GM12878 (cell line): ENCODE data around the gene EXOSC2. TPM values are rescaled to one million over a fixed set of nuclear protein-coding genes. Genes with fewer than 3 reads are reported as not detected.

ENCODE experiments used
- ATAC-seq: fragments of 200-7000 bp; cut with Tn5 transposase; 3 replicates; pipeline ENCODE4 v1.9.1; 2020; ENCODE audit warnings: mild to moderate bottlenecking, moderate library complexity
- BruUV-seq: library from RNA; stranded (reverse); fragments of 400-500 nt; replicated peaks from 2 replicates; lab custom pipeline; 2021; lab: Mats Ljungman, UMichigan
- CTCF ChIA-PET: fragments of 300-600 bp; sonication (Branson Sonifier 250); formaldehyde crosslinking; extraction: SDS; loops from one replicate; lab custom pipeline; 2021; ENCODE audit warnings: inconsistent platforms; lab: Yijun Ruan, JAX
- POLR2A ChIA-PET: fragments of 350-600 bp; formaldehyde crosslinking; extraction: SDS; loops from one replicate; lab custom pipeline; 2021; ENCODE audit warnings: inconsistent platforms; lab: Charles Lee
- RAD21 ChIA-PET: fragments of 300-600 bp; sonication (Branson Sonifier 250); formaldehyde crosslinking; loops from one replicate; lab custom pipeline; 2023; ENCODE audit warnings: antibody characterized with exemption; ENCODE audit not compliant: unreplicated experiment; lab: Charles Lee
- SMC1A ChIA-PET: fragments of 300-600 bp; sonication (Branson Sonifier 250); formaldehyde crosslinking; loops from one replicate; lab custom pipeline; 2023; ENCODE audit not compliant: unreplicated experiment, uncharacterized antibody; lab: Charles Lee
- DNase-seq: peaks from one replicate; pipeline ENCODE4 v3.0.0-alpha.2; 2011; ENCODE audit warnings: low read depth, low spot score
- FAIRE-seq: peaks from 3 replicates; lab custom pipeline; 2011; peaks lifted over from hg19 to GRCh38; lab: Jason Lieb, UNC
- H2AFZ ChIP-seq: 2 replicates; pipeline ENCODE4 v1.6.0; 2011; ENCODE audit warnings: low read depth, low read length, control low read depth; ENCODE audit not compliant: control insufficient read depth
- H3K27ac ChIP-seq: 2 replicates; pipeline ENCODE4 v1.5.1; 2011; ENCODE audit warnings: control low read depth; ENCODE audit not compliant: control insufficient read depth, insufficient read depth
- H3K27me3 ChIP-seq, 2 experiments: replicated peaks in 1 of 2; 2 replicates each; pipeline versions ENCODE4 v1.6.0 to v1.6.1; 2011; ENCODE audit warnings: low read length in 1 of 2; ENCODE audit not compliant: control insufficient read depth in 2 of 2, insufficient read depth in 2 of 2
- H3K36me3 ChIP-seq, 2 experiments: 2 replicates each; pipeline ENCODE4 v1.5.1; 2011; ENCODE audit warnings: low read length in 1 of 2; ENCODE audit not compliant: control insufficient read depth in 2 of 2, insufficient read depth in 2 of 2
- H3K4me1 ChIP-seq: 2 replicates; pipeline ENCODE4 v1.6.1; 2011; ENCODE audit warnings: mild to moderate bottlenecking, low read length, moderate library complexity, mixed read lengths; ENCODE audit not compliant: control insufficient read depth, insufficient read depth
- H3K4me2 ChIP-seq: 2 replicates; pipeline ENCODE4 v1.6.0; 2011; ENCODE audit warnings: control low read depth; ENCODE audit not compliant: control insufficient read depth, insufficient read depth
- H3K4me3 ChIP-seq: fragments of 200-600 bp; sonication (generic); 2 replicates; pipeline ENCODE4 v1.5.1; 2016
- H3K79me2 ChIP-seq: 2 replicates; pipeline ENCODE4 v1.6.0; 2011; ENCODE audit warnings: low read length; ENCODE audit not compliant: control insufficient read depth, insufficient read depth
- H3K9ac ChIP-seq: 2 replicates; pipeline ENCODE4 v1.8.0; 2011; ENCODE audit warnings: low read length, control low read depth, mixed read lengths; ENCODE audit not compliant: control insufficient read depth, insufficient read depth
- H3K9me3 ChIP-seq: replicated peaks from 3 replicates; pipeline ENCODE4 v1.5.1; 2011; ENCODE audit warnings: mild to moderate bottlenecking, low read length; ENCODE audit not compliant: control insufficient read depth, insufficient read depth
- H4K20me1 ChIP-seq: 2 replicates; pipeline ENCODE4 v1.6.0; 2011; ENCODE audit not compliant: control insufficient read depth, insufficient read depth
- ATF3 ChIP-seq: IDR thresholded peaks from 2 replicates; pipeline ENCODE4 v1.6.1; 2011; ENCODE audit warnings: low read depth, mild to moderate bottlenecking, low read length, moderate library complexity, borderline replicate concordance; ENCODE audit errors: extremely low read depth
- EED ChIP-seq: sonication (generic); IDR thresholded peaks from 2 replicates; pipeline ENCODE4 v1.6.1; 2016; ENCODE audit warnings: antibody characterized with exemption, low read depth
- FOXM1 ChIP-seq: IDR thresholded peaks from 2 replicates; pipeline ENCODE4 v1.6.1; 2012; ENCODE audit warnings: low read depth, mild to moderate bottlenecking, inconsistent platforms, low read length, moderate library complexity
- GATAD2B ChIP-seq: fragments of 450-650 bp; conservative IDR thresholded peaks from 2 replicates; pipeline ENCODE4 v1.6.1; 2017; ENCODE audit warnings: low read depth, mild to moderate bottlenecking, moderate library complexity
- IRF3 ChIP-seq: fragments of 450-650 bp; IDR thresholded peaks from 2 replicates; pipeline ENCODE4 v1.6.1; 2014; ENCODE audit warnings: mild to moderate bottlenecking
- NR2C2 ChIP-seq: IDR thresholded peaks from 2 replicates; pipeline ENCODE4 v1.6.1; 2011; ENCODE audit warnings: borderline replicate concordance, low read depth; ENCODE audit not compliant: control insufficient read depth, insufficient read length
- PAX8 ChIP-seq: fragments of 450-650 bp; IDR thresholded peaks from 2 replicates; pipeline ENCODE4 v1.6.1; 2017; ENCODE audit warnings: mild to moderate bottlenecking, moderate library complexity
- SMARCA5 ChIP-seq: fragments of 450-650 bp; IDR thresholded peaks from 2 replicates; pipeline ENCODE4 v1.6.1; 2017; ENCODE audit warnings: mild to moderate bottlenecking
- USF2 ChIP-seq: IDR thresholded peaks from 2 replicates; pipeline ENCODE4 v1.6.1; 2011; ENCODE audit warnings: low read depth, low read length, improper control_type of control experiment, borderline replicate concordance
- ZBTB11 ChIP-seq: fragments of 450-650 bp; formaldehyde crosslinking; IDR thresholded peaks from 2 replicates; pipeline ENCODE4 v1.5.0; 2022; ENCODE audit warnings: mild to moderate bottlenecking, missing genetic modification characterization
- ZNF207 ChIP-seq: fragments of 450-650 bp; IDR thresholded peaks from 2 replicates; pipeline ENCODE4 v1.6.1; 2014; ENCODE audit warnings: antibody characterized with exemption, mild to moderate bottlenecking, borderline replicate concordance
- ZNF384 ChIP-seq: IDR thresholded peaks from 2 replicates; pipeline ENCODE4 v1.6.1; 2012; ENCODE audit warnings: low read depth, mild to moderate bottlenecking, low read length, improper control_type of control experiment, borderline replicate concordance
- WGBS: methylation state at CpG from one replicate; pipeline ENCODE4 v1.1.6; 2016; ENCODE audit warnings: low lambda C conversion rate; ENCODE audit not compliant: insufficient replicate concordance, insufficient coverage; ENCODE audit errors: missing lambda C conversion rate; 5-methylcytosine and 5-hydroxymethylcytosine counted together
- in situ Hi-C: fragments of 300-500 bp; cut with MboI; formaldehyde crosslinking; loops from 9 replicates; pipeline ENCODE4 v1.14.3; 2018; ENCODE audit warnings: mixed read lengths
- intact Hi-C: fragments of 100-400 bp; cut with micrococcal nuclease; formaldehyde crosslinking; loops from one replicate; pipeline ENCODE4 v1.14.2; 2022; ENCODE audit not compliant: unreplicated experiment
- polyA plus RNA-seq, 11 experiments: library from polyadenylated mRNA; depleted of rRNA in 4 of 11; unstranded in 6 of 11; stranded (reverse) in 5 of 11; fragments of >200 nt; fragmentation: Nextera tagmentation in 4 of 11; fragmentation: Illumina TruSeq in 1 of 11; extraction: Ambion mirVana in 4 of 11; extraction: Trizol in 1 of 11; gene quantifications; 1 replicate in 1 of 11; 2 replicates in 10 of 11; pipeline versions ENCODE4 v1.2.1 to v1.2.3, GENCODE V29; 2011 to 2016; ENCODE audit warnings: inconsistent platforms in 2 of 11, missing spikeins in 2 of 11, low read depth in 1 of 11
- total RNA-seq, 4 experiments: library from RNA; depleted of rRNA in 3 of 4; stranded (reverse); fragments of >200 nt in 3 of 4; fragmentation: Illumina TruSeq in 1 of 4; extraction: Trizol in 1 of 4; gene quantifications; 2 replicates each; pipeline versions ENCODE4 v1.2.1 to v1.2.3, GENCODE V29; 2013 to 2021

Gene EXOSC2
- total and polyA plus RNA-seq, 10 of the 15 experiments (the other 5 are each of a cell fraction or from before 2014, with no cell fraction given), result 26.3 to 55.0 (median 48.0) TPM

- WGBS, result 98% methylated on average over 4 of the region's 4 CpGs
- Histone ChIP-seq H3K36me3 (peaks cover 4 to 28% of the 10 kb centered on the region in 2 experiments), H3K4me1 (peaks cover 19% of the 10 kb centered on the region), H4K20me1 (no peaks in the 10 kb centered on the region; the same call in 1 of the 2 replicates), H2AFZ (no peak overlapping the region), H3K79me2 (peaks cover 40% of the 10 kb centered on the region), H3K27me3 (no peaks in the 10 kb centered on the region), H3K9ac (no peak overlapping the region), H3K4me2 (peak overlapping the region; percentile 30; the same call in 1 of the 2 replicates), H3K4me3 (no peak overlapping the region), H3K9me3 (no peaks in the 10 kb centered on the region), H3K27ac (no peak overlapping the region)
- BruUV-seq, result no TSS peak
- ChIA-PET SMC1A (interaction anchor here (1.1 to 1.4 kb wide), 3 partner anchors 10 to 174 kb away, joined by 3 to 4 read pairs (median 3); no protein-coding TSS in a partner anchor), POLR2A (interaction anchor here (1.0 kb wide), 1 partner anchor 578 kb away, joined by 7 read pairs; no protein-coding TSS in a partner anchor), CTCF (interaction anchor here (0.5 to 5.1 kb wide), 3 partner anchors 11 to 1369 kb away, joined by 3 to 47 read pairs (median 5); no protein-coding TSS in a partner anchor), RAD21 (no interaction called here)
- intact Hi-C loops, result no loop called here
- TF ChIP-seq IRF3, result no peak
- no peak for TF ChIP-seq FOXM1
- TF ChIP-seq PAX8, result no peak
- TF ChIP-seq ZNF207, result no peak
- TF ChIP-seq NR2C2, result no peak
- no peak for TF ChIP-seq ZNF384
- no peak for TF ChIP-seq EED
- TF ChIP-seq SMARCA5, result no peak
- no peak for TF ChIP-seq GATAD2B
- no peak for TF ChIP-seq USF2
- no peak for TF ChIP-seq ATF3
- TF ChIP-seq ZBTB11 (CRISPR knock-in tag), result no peak
- no peak for FAIRE-seq
- no peak for DNase-seq
- no peak for ATAC-seq
- in situ Hi-C loops, result no loop called here
These were observed 2.6 kb downstream of the EXOSC2 start for GRCh38 chr9:130696139-130696650.
